SK-N-MC (cell line): ENCODE data around the gene LGALS9B.
"Not testable (repeated sequence)": the region's sequence is repeated elsewhere in the genome, so short reads cannot be mapped to it uniquely, and the experiment has no call there.

Experiments
- EZH2 ChIP-seq: fragments of 200-600 bp; sonication (generic); IDR thresholded peaks from one replicate; pipeline ENCODE4 v1.6.1; 2017; ENCODE audit warnings: antibody characterized with exemption
- POLR2AphosphoS5 ChIP-seq: IDR thresholded peaks from 2 replicates; pipeline ENCODE4 v1.6.1; 2012; ENCODE audit warnings: mild to moderate bottlenecking, low read depth, low read length, borderline replicate concordance

DNA sequence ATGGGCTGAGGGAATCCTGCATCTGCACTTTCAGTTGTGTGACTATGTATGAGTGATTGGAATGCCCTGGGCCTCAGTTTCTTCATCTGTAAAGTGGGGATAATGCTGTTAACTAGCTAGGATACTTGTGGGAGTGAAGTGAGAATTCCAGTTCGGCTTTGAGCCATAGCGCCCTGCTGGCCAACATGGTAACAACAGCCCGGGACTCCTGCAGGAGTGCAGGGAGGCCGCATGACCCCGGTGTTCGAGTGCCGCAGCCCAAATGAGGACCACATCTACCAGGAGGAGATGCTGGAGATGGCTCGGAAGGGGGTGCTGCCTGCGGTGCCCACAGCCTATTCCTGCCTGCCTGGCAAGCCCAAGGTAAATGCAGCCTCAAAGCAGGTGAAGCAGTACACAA is 23.7 kb downstream of the LGALS9B start:
- not testable (repeated sequence) for TF ChIP-seq POLR2AphosphoS5, EZH2
